Stimulated activated CD8-positive, alpha-beta memory T cell treated with anti-CD3 and anti-CD28 coated beads, Interleukin-12 subunit alpha, Interleukin-12 subunit beta, amount 100 ng/mL, for 4 hours (primary cell): ENCODE data around the gene SHH.
"Not testable (repeated sequence)": the region's sequence is repeated elsewhere in the genome, so short reads cannot be mapped to it uniquely, and the experiment has no call there.

Experiments used
- DNase-seq: peaks from one replicate; pipeline ENCODE4 v3.0.0-alpha.2; 2020; ENCODE audit warnings: low read depth

Gene SHH

GRCh38 chr7:155842496-155843265, 30.4 kb upstream of the SHH start:
- no peak for DNase-seq

GRCh38 chr7:155840909-155841308, 28.6 kb upstream of the SHH start:
- no peak for DNase-seq

- DNase-seq, result no peak
These were observed 28.1 kb upstream of the SHH start for GRCh38 chr7:155840262-155840885.

- no peak for DNase-seq
These were observed 27.2 kb upstream of the SHH start for GRCh38 chr7:155839461-155839860.

- DNase-seq, result not testable (repeated sequence)
These were observed 26.0 kb upstream of the SHH start for GRCh38 chr7:155838312-155838711.

GRCh38 chr7:155837126-155837479, 24.8 kb upstream of the SHH start:
- no peak for DNase-seq

DNA sequence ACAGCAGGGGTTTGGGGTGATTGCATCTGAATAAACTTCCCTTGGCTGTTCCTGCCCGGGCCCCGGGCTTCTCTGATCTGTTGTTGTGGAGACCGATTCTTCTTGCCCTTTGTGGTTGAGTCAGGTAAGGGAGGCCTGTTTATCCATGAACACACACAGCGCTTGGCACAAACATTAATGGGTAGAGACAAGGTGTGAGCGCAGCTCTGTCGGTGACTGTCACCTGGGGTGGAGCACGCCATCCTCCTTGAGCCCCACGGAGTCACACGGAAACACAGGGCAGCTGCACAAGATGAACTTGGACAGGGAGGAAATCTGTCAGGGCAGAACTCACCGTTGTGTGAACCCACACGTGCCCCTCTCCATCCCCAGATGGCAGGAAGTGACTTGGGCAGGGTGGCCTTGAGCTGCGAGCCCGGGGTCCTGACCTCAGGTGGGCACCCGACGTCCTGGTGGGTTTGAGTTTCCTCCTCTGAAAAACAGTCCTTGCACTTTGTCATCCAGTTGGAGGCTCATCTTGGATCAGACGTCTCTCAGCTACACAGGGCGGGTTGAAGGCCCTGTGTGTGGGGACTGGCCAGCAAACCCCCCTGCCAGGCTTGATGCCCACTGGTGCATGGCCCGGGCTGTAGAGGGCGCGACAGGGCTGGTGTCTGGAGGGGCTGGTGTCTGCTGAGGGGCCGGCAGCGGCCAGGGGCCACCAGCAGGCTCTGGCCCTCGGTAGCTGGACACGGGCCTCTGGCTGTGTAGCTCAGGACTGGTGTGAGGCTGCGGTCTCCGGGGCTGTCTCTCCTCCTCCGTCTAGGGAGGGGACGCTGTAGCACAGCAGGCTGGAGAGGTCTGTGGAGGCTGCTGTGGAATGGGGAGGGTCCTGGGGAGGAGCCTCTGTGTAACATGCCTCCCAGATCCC, 24.2 kb upstream of the SHH start:
- DNase-seq, result no peak

DNA sequence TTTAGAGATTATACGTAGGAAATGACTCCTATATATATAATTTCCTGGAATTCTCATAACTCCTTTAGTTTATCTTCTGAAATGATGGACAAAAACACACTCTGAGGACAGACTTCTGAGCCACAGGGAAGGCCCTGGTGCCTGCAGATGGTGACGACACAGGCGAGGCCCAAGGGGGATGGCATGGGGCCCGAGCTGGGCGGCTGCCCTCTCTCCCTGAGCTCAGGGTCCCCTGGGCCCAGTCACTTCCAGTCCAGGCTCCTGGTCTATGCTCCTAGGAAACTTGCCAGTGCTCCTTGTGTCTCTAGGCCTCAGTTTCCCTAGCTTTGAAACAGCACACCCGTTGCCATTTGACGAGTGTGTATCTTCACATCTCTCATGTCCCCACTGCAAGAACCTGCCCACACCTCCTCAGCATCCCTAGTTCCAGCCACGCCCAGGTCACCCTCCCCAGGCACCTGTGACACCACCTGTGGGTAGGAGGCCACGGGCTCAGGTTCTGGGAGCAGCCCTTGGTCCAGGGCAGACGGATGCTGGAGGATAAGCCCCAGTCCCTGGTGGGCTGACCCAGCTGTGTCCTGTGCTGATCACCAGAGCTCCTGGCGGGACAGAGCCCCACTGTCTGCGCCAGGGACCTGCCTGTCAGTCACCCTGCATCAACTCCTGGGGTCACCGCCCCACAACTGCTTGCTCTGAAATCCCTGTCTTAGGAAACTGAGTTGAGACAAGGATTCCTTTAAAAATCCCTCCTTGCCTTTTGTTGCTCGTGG, 23.4 kb upstream of the SHH start:
- no peak for DNase-seq

DNA sequence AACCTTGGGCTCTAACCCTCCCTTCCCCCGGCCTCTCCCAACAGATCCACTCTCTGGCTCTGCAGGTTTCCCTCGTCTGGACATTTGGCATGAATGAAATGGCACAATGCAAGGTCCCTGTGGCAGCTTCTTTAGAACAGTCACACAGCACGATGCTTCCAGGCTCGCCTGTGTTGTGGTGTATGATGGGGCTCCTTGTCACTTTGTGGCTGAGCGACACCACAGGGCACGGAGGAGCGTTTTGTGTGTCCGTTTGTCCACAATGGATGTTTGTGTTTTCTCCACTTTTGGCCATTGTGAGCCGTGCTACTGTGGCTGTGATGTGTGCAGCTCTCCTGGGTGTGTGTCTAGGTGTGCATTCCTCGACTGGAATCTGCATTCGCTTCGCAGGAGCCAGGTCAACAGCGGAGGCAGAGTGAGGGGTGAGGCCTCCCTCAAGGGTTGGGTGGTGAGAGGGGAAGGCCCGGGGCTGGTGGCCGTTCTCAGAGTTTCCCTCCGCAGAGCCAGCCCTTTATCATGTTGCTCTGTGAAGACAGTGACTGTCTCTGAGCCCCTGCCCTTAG, 22.3 kb upstream of the SHH start:
- no peak for DNase-seq

- DNase-seq, result no peak
These were observed 21.4 kb upstream of the SHH start for GRCh38 chr7:155833651-155834050.

DNA sequence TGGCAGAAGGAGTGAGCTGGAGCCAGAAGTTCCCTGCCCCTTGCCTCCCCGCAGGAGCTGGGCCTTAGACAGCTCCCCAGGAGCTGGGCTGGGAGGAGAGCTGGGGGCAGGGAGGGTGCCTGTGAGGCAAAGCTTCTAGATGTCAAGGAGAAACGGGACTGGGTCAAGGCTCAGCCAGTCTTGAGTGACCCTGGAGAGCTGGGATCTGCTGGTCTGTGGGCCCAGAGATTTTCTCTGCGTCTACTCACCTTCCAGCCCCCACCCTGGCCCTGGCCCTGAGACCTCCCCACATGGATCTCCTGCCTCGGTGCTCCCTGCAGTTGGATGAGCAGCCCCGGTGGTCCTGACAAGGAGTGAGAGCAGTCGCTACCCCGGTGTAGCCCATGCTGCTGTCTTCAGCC, 20.3 kb upstream of the SHH start:
- DNase-seq, result no peak

DNA sequence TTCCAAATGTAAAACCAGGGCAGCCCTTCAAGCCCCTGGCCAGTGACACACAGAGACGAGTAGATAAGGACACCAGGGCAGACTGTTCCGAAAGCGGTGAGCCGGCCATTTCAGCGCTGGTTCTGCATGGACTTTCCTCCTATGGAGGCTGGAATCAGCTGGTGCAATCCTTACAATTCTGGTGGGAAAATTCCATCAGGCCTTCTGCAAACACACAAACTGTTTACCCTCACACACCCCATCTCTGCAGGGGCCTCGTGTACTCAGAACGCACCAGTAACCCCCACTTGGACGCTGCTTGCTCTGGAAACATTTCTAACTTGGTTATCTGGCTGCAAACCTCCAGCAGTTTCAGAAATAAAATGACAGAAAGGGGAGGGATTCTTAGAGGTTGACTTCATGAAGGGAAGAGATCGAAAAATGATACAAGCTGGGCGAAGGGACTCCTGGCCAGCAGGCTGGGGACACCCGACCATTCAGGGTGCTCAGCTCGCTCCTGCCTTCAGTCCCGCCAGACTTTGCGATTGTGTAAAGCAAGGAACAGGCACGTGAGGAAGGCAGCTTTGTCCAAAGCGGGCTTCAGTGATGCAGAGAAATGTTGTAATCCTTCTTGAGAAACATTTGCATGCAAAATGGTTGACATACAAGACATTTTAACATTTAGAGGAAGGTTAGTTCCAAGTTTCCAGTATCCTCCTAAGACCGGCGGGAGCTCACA, 19.7 kb upstream of the SHH start:
- DNase-seq, result no peak

DNA sequence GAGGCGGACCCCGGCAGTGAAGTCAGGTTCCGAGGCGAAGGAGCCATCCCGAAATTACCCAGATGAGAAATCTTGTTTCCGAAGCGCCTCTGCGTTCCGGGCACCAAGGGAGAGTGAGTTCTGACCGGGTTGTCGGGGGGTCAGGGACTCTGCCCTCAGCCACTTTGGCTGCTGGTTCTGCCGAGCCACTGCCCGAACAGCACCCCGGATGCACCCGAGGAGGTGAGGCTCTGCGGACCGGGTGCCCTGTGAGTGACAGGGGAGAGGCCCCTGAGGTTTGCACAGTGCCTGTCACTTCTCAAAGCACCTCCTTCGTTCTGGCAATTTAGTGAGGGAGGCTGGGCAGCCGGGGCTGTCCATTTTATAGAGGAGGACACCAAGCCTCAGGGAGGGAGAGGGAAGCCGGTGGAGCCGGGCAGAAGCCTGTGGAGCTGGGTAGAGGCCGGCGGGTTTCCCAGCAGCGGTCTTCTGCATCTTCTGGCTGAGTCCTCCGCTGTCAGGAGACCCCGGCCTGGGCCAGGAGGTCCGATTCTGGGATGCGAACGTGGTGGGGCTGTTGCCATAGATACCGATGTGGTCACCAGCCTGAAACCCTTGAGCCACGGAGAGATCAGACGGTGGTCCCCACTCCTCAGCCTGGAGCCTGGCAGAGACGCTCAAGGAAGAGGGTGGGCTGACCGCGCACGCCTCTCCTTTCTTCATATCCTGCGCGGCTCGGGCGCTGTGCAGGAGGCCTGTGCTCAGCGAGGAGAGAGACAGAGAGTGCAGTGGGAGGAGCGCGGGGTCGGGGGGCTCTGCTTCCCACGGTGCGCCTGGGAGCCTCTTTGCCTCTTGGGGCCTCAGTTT, 18.9 kb upstream of the SHH start:
- no peak for DNase-seq

DNA sequence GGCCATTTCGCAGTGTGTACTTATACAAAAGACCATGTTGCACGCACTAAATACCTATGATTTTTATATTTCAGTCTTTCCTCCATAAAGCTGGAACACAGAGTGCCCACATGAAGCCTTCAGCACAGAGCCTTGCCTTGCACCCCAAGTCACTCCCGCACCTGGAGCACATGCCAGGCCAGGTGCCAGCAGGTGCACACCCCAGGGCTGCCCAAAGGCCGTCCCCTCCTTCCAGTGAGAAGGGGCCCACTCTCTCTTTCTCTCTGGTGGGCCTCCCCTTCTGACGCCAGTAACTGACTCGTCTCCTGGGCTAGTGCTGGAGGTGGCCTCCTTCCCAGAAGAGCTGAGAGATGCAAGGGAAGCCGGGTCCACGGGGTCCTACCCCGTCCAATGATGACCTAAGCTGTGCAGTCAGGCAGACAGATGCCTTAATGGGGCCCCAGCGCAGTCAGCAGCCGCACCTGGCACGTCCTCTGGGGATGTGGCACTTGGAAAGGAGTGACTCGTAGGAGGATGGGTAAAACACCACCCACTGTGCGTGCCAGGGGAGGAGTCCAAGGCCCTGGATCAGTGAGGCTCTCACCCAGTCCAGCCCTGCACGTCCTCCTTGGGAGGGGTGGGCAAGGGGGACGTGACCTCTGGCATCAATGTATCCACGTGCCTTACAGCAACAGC, 17.7 kb upstream of the SHH start:
- DNase-seq, result no peak

DNA sequence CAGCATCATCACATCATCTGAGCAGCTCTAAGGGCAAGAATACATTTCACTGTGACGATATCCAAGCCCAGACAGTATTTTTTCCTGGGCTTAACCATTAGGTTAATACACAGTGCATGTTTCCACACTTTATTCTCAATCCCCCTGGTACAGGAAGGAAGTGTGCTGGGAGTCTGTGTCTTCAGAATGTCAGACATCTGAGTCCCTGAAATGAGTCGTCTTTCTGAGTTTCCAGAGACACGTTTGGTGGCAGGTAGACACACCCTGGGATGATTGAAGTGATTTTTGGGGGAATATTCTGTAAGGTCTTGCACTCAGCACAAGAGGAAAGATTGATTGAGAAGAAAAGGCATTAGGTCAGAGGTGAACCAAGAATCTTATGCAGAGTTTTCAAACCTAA, 13.1 kb upstream of the SHH start:
- no peak for DNase-seq

DNA sequence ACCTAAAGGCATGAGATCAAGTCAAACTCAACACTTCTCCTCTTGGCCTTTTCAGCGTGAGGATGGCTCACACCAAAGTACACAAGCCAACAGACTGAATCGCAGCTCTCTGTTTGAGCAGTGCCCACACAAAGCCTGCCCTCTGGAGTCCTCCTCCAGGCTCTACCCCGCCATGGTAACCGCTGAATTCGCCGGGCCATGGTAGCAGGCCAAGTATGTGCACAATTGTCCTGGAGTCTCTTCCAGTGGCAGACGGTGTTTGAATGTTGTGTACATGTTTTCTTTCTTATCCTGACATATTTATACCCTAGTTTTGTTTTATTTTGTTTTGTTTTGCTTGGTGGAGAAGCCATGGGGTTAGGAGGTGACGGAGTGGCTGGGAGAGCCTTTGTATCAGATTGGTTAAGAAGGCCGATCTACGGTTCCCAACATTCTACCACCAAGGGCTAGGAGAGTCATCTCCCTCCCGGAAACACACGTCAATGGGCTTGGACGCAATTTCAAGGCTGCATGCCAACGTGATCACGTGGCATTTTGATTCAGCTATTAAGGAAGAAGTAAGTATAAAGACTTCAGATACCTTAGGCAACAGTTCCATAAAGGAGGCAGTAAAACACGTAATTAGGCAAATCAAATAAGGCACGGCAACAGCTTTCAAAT, 12.1 kb upstream of the SHH start:
- DNase-seq, result no peak

GRCh38 chr7:155821851-155822250, 9.6 kb upstream of the SHH start:
- DNase-seq, result no peak

GRCh38 chr7:155820788-155821187, 8.5 kb upstream of the SHH start:
- no peak for DNase-seq

GRCh38 chr7:155820246-155820645, 8.0 kb upstream of the SHH start:
- no peak for DNase-seq
